ENCODE results near the gene COMMD1.

The COMMD1 gene

GRCh38 chr2:62055724-62056336, 150.4 kb downstream of the COMMD1 start:
- DNase-seq (no peak), ATAC-seq (replicated peaks) (no peak)
- Mint-ChIP-seq H3K27me3 (no peaks in the 10 kb centered on the region), H3K9me3 (no peaks in the 10 kb centered on the region), H3K4me3 (no peak overlapping the region), H3K4me1 (ENCODE audit: low read depth in 2 of 2) (peaks cover 15 to 23% of the 10 kb centered on the region in 2 donors), H3K27ac (no peak overlapping the region), H3K36me3 (ENCODE audit: insufficient read depth) (peaks cover 6% of the 10 kb centered on the region)

- no peaks in the 10 kb centered on the region for H3K27me3 Mint-ChIP-seq
- no peak overlapping the region for H3K27ac Mint-ChIP-seq
- H3K4me1 Mint-ChIP-seq (ENCODE audit: low read depth in 2 of 2) = peaks cover 15 to 23% of the 10 kb centered on the region in 2 donors
- no peak for ATAC-seq (replicated peaks)
- no peaks in the 10 kb centered on the region for H3K9me3 Mint-ChIP-seq
- no peak overlapping the region for H3K4me3 Mint-ChIP-seq
- H3K36me3 Mint-ChIP-seq (ENCODE audit: insufficient read depth) = peaks cover 6% of the 10 kb centered on the region
- DNase-seq = no peak
These were observed 150.9 kb downstream of the COMMD1 start for GRCh38 chr2:62056341-62056740.

- ATAC-seq (replicated peaks) = no peak
- H3K4me3 Mint-ChIP-seq = no peak overlapping the region
- H3K27me3 Mint-ChIP-seq = no peaks in the 10 kb centered on the region
- no peaks in the 10 kb centered on the region for H3K36me3 Mint-ChIP-seq (ENCODE audit: insufficient read depth)
- H3K27ac Mint-ChIP-seq = no peak overlapping the region
- H3K9me3 Mint-ChIP-seq = no peaks in the 10 kb centered on the region
- no peak for DNase-seq
- H3K4me1 Mint-ChIP-seq (ENCODE audit: low read depth in 2 of 2) = no peaks in the 10 kb centered on the region
These were observed 159.8 kb downstream of the COMMD1 start for GRCh38 chr2:62065243-62065642.

- DNase-seq = no peak
- no peak overlapping the region for H3K27ac Mint-ChIP-seq
- H3K36me3 Mint-ChIP-seq (ENCODE audit: insufficient read depth) = peaks cover 2% of the 10 kb centered on the region
- no peak overlapping the region for H3K4me3 Mint-ChIP-seq
- H3K27me3 Mint-ChIP-seq = no peaks in the 10 kb centered on the region
- ATAC-seq (replicated peaks) = no peak
- no peaks in the 10 kb centered on the region for H3K4me1 Mint-ChIP-seq (ENCODE audit: low read depth in 2 of 2)
- H3K9me3 Mint-ChIP-seq = no peaks in the 10 kb centered on the region
These were observed 165.7 kb downstream of the COMMD1 start for GRCh38 chr2:62071126-62071598.

- no peak overlapping the region for H3K4me3 Mint-ChIP-seq
- DNase-seq (no peak), ATAC-seq (replicated peaks) (no peak)
- no peak overlapping the region for H3K27ac Mint-ChIP-seq
- H3K27me3 Mint-ChIP-seq = no peaks in the 10 kb centered on the region
- no peaks in the 10 kb centered on the region for H3K9me3 Mint-ChIP-seq
- no peaks in the 10 kb centered on the region for H3K4me1 Mint-ChIP-seq (ENCODE audit: low read depth in 2 of 2)
- peaks cover 2% of the 10 kb centered on the region for H3K36me3 Mint-ChIP-seq (ENCODE audit: insufficient read depth)
These were observed 166.5 kb downstream of the COMMD1 start for GRCh38 chr2:62071760-62072680.

GRCh38 chr2:62074233-62074632, 168.8 kb downstream of the COMMD1 start:
- no peak for DNase-seq

GRCh38 chr2:62076980-62077638, 171.6 kb downstream of the COMMD1 start:
- H3K4me3 Mint-ChIP-seq = no peak overlapping the region
- DNase-seq = no peak
- H3K27ac Mint-ChIP-seq = no peak overlapping the region
- no peak for ATAC-seq (replicated peaks)
- H3K9me3 Mint-ChIP-seq = no peaks in the 10 kb centered on the region
- no peaks in the 10 kb centered on the region for H3K4me1 Mint-ChIP-seq (ENCODE audit: low read depth in 2 of 2)
- H3K27me3 Mint-ChIP-seq = no peaks in the 10 kb centered on the region
- peaks cover 5% of the 10 kb centered on the region for H3K36me3 Mint-ChIP-seq (ENCODE audit: insufficient read depth)

More at GRCh38 chr2:62074233-62074632, 168.8 kb downstream of the COMMD1 start:
- no peak overlapping the region for H3K4me3 Mint-ChIP-seq
- no peaks in the 10 kb centered on the region for H3K27me3 Mint-ChIP-seq
- no peak overlapping the region for H3K27ac Mint-ChIP-seq
- no peaks in the 10 kb centered on the region for H3K9me3 Mint-ChIP-seq
- no peak for ATAC-seq (replicated peaks)
- no peaks in the 10 kb centered on the region for H3K4me1 Mint-ChIP-seq (ENCODE audit: low read depth in 2 of 2)
- H3K36me3 Mint-ChIP-seq (ENCODE audit: insufficient read depth) = peaks cover 5% of the 10 kb centered on the region

GRCh38 chr2:62084801-62085200, 179.3 kb downstream of the COMMD1 start:
- DNase-seq = no peak

GRCh38 chr2:62089658-62090057, 184.2 kb downstream of the COMMD1 start:
- Mint-ChIP-seq H3K36me3 (ENCODE audit: insufficient read depth) (no peaks in the 10 kb centered on the region), H3K27me3 (no peaks in the 10 kb centered on the region), H3K4me1 (ENCODE audit: low read depth in 2 of 2) (no peaks in the 10 kb centered on the region), H3K4me3 (no peak overlapping the region), H3K9me3 (no peaks in the 10 kb centered on the region), H3K27ac (no peak overlapping the region)
- no peak for ATAC-seq (replicated peaks)
- no peak for DNase-seq

More at GRCh38 chr2:62084801-62085200, 179.3 kb downstream of the COMMD1 start:
- no peaks in the 10 kb centered on the region for H3K36me3 Mint-ChIP-seq (ENCODE audit: insufficient read depth)
- H3K27ac Mint-ChIP-seq = no peak overlapping the region
- ATAC-seq (replicated peaks) = no peak
- H3K27me3 Mint-ChIP-seq = no peaks in the 10 kb centered on the region
- no peaks in the 10 kb centered on the region for H3K9me3 Mint-ChIP-seq
- no peaks in the 10 kb centered on the region for H3K4me1 Mint-ChIP-seq (ENCODE audit: low read depth in 2 of 2)
- no peak overlapping the region for H3K4me3 Mint-ChIP-seq

- H3K9me3 Mint-ChIP-seq = no peaks in the 10 kb centered on the region
- H3K4me3 Mint-ChIP-seq = no peak overlapping the region
- H3K4me1 Mint-ChIP-seq (ENCODE audit: low read depth in 2 of 2) = no peaks in the 10 kb centered on the region
- no peak for ATAC-seq (replicated peaks)
- no peaks in the 10 kb centered on the region for H3K27me3 Mint-ChIP-seq
- H3K36me3 Mint-ChIP-seq (ENCODE audit: insufficient read depth) = no peaks in the 10 kb centered on the region
- DNase-seq = no peak
- no peak overlapping the region for H3K27ac Mint-ChIP-seq
These were observed 186.0 kb downstream of the COMMD1 start for GRCh38 chr2:62091471-62091870.

GRCh38 chr2:62099050-62099449, 193.6 kb downstream of the COMMD1 start:
- DNase-seq (no peak), ATAC-seq (replicated peaks) (no peak)
- Mint-ChIP-seq H3K4me3 (no peak overlapping the region), H3K27me3 (no peaks in the 10 kb centered on the region), H3K36me3 (ENCODE audit: insufficient read depth) (no peaks in the 10 kb centered on the region), H3K9me3 (no peaks in the 10 kb centered on the region), H3K4me1 (ENCODE audit: low read depth in 2 of 2) (peaks cover 0 to 6% of the 10 kb centered on the region in 2 donors), H3K27ac (no peak overlapping the region)

- DNase-seq (no peak), ATAC-seq (replicated peaks) (no peak)
- Mint-ChIP-seq H3K27ac (no peak overlapping the region), H3K4me3 (peak overlapping the region in 1 of 2 donors; percentile 5), H3K27me3 (no peaks in the 10 kb centered on the region), H3K4me1 (ENCODE audit: low read depth in 2 of 2) (peaks cover 0 to 6% of the 10 kb centered on the region in 2 donors), H3K36me3 (ENCODE audit: insufficient read depth) (no peaks in the 10 kb centered on the region), H3K9me3 (no peaks in the 10 kb centered on the region)
These were observed 194.2 kb downstream of the COMMD1 start for GRCh38 chr2:62099523-62100175.

- Mint-ChIP-seq H3K9me3 (no peaks in the 10 kb centered on the region), H3K4me3 (no peak overlapping the region), H3K27ac (peak overlapping the region in 1 of 2 donors; percentile 15), H3K27me3 (no peaks in the 10 kb centered on the region), H3K36me3 (ENCODE audit: insufficient read depth) (no peaks in the 10 kb centered on the region), H3K4me1 (ENCODE audit: low read depth in 2 of 2) (peaks cover 0 to 6% of the 10 kb centered on the region in 2 donors)
- ATAC-seq (replicated peaks) (no peak), DNase-seq (no peak)
These were observed 196.4 kb downstream of the COMMD1 start for GRCh38 chr2:62101886-62102285.

All from effector memory CD8-positive, alpha-beta T cell (primary cell).